GM18951 (cell line): ENCODE results near the gene VPS18.
A peak's percentile ranks its signal among the peaks of the same experiment; 100 is the strongest.

Source experiments
- POLR2A ChIP-seq: IDR thresholded peaks from 4 replicates; pipeline ENCODE4 v1.6.1; 2011; ENCODE audit warnings: mild to moderate bottlenecking; ENCODE audit not compliant: insufficient read length, insufficient read depth; ENCODE audit errors: extremely low read depth
- in situ Hi-C: fragments of 300-500 bp; cut with MboI; formaldehyde crosslinking; loops from one replicate; pipeline ENCODE4 v1.12.0; 2022; ENCODE audit warnings: low sequenced_read_pairs, mixed read lengths, inconsistent platforms; ENCODE audit not compliant: unreplicated experiment

Gene VPS18

GRCh38 chr15:40934457-40934856 lies 40.2 kb downstream of the VPS18 start:
- in situ Hi-C loops = no loop called here
- TF ChIP-seq POLR2A = no peak

- TF ChIP-seq POLR2A = no peak
- in situ Hi-C loops = no loop called here
These were observed 42.0 kb downstream of the VPS18 start for GRCh38 chr15:40936234-40936708.

- in situ Hi-C loops = no loop called here
- no peak for TF ChIP-seq POLR2A
These were observed 42.7 kb downstream of the VPS18 start for GRCh38 chr15:40936709-40937666.

- in situ Hi-C loops = no loop called here
- no peak for TF ChIP-seq POLR2A
These were observed 43.7 kb downstream of the VPS18 start for GRCh38 chr15:40937762-40938535.

GRCh38 chr15:40938536-40938870 lies 44.3 kb downstream of the VPS18 start:
- in situ Hi-C loops = no loop called here
- TF ChIP-seq POLR2A = no peak

- TF ChIP-seq POLR2A = peak; percentile 38
- in situ Hi-C loops = no loop called here
These were observed 46.1 kb downstream of the VPS18 start for GRCh38 chr15:40940296-40940801.

GRCh38 chr15:40941068-40941527 lies 46.8 kb downstream of the VPS18 start:
- in situ Hi-C loops = no loop called here
- no peak for TF ChIP-seq POLR2A

GRCh38 chr15:40941528-40942336 lies 47.5 kb downstream of the VPS18 start:
- TF ChIP-seq POLR2A = peak; percentile 62
- in situ Hi-C loops = no loop called here

GRCh38 chr15:40942337-40942854 lies 48.1 kb downstream of the VPS18 start:
- in situ Hi-C loops = no loop called here

GRCh38 chr15:40942878-40943277 lies 48.6 kb downstream of the VPS18 start:
- in situ Hi-C loops = no loop called here
- TF ChIP-seq POLR2A = no peak

More at GRCh38 chr15:40942337-40942854, 48.1 kb downstream of the VPS18 start:
- TF ChIP-seq POLR2A = no peak

- in situ Hi-C loops = no loop called here
- TF ChIP-seq POLR2A = no peak
These were observed 49.6 kb downstream of the VPS18 start for GRCh38 chr15:40943764-40944365.
